Caco-2 (cell line): ENCODE data around the gene PCDHA10. TPM values are rescaled to one million over a fixed set of nuclear protein-coding genes. Genes with fewer than 3 reads are reported as not detected.
"Not testable (repeated sequence)": the region's sequence is repeated elsewhere in the genome, so short reads cannot be mapped to it uniquely, and the experiment has no call there.

Source experiments
- BruUV-seq: library from RNA; stranded (reverse); fragments of 400-500 nt; replicated peaks from 2 replicates; lab custom pipeline; 2021; lab: Mats Ljungman, UMichigan
- CTCF ChIA-PET: fragments of 300-600 bp; sonication (Branson Sonifier 250); formaldehyde crosslinking; loops from one replicate; lab custom pipeline; 2022; ENCODE audit warnings: antibody characterized with exemption; lab: Charles Lee
- POLR2A ChIA-PET: fragments of 300-600 bp; sonication (Branson Sonifier 250); formaldehyde crosslinking; loops from one replicate; lab custom pipeline; 2022; ENCODE audit warnings: antibody characterized with exemption; lab: Charles Lee
- DNase-seq, 2 experiments: peaks; one replicate each; pipeline versions ENCODE4 v3.0.0 to v3.0.0-alpha.2; 2020 to 2022
- H3K27me3 ChIP-seq: replicated peaks from 2 replicates; pipeline ENCODE4 v1.6.0; 2011; ENCODE audit warnings: low read length; ENCODE audit not compliant: control insufficient read depth, insufficient read depth
- H3K36me3 ChIP-seq: 2 replicates; pipeline ENCODE4 v1.5.1; 2011; ENCODE audit warnings: low read length; ENCODE audit not compliant: control insufficient read depth, insufficient read depth
- H3K4me1 ChIP-seq: fragments of 250-450 bp; sonication (Bioruptor Pico); 2 replicates; pipeline ENCODE4 v1.5.1; 2020; ENCODE audit warnings: mild to moderate bottlenecking
- H3K4me3 ChIP-seq: 2 replicates; pipeline ENCODE4 v1.5.1; 2011; ENCODE audit warnings: low read depth, mild to moderate bottlenecking, control low read depth, low read length
- H3K9me3 ChIP-seq: fragments of 250-450 bp; sonication (Bioruptor Pico); 2 replicates; pipeline ENCODE4 v1.5.1; 2020; ENCODE audit warnings: mild to moderate bottlenecking, moderate library complexity
- H3K27ac Mint-ChIP-seq: one replicate; pipeline ENCODE4 v1.8.0; 2022; ENCODE audit warnings: mixed read lengths; ENCODE audit not compliant: unreplicated experiment
- H3K27me3 Mint-ChIP-seq: one replicate; pipeline ENCODE4 v1.8.0; 2022; ENCODE audit warnings: mixed read lengths; ENCODE audit not compliant: insufficient read depth, unreplicated experiment
- H3K36me3 Mint-ChIP-seq: one replicate; pipeline ENCODE4 v1.8.0; 2022; ENCODE audit warnings: mild to moderate bottlenecking, mixed read lengths; ENCODE audit not compliant: insufficient read depth, unreplicated experiment
- H3K4me1 Mint-ChIP-seq: one replicate; pipeline ENCODE4 v1.8.0; 2022; ENCODE audit warnings: low read depth, mixed read lengths; ENCODE audit not compliant: unreplicated experiment
- H3K4me3 Mint-ChIP-seq: one replicate; pipeline ENCODE4 v1.8.0; 2022; ENCODE audit warnings: mild to moderate bottlenecking, moderate library complexity, mixed read lengths; ENCODE audit not compliant: unreplicated experiment
- H3K9me3 Mint-ChIP-seq: one replicate; pipeline ENCODE4 v1.8.0; 2022; ENCODE audit warnings: mixed read lengths; ENCODE audit not compliant: unreplicated experiment
- intact Hi-C: fragments of 100-400 bp; cut with micrococcal nuclease; formaldehyde crosslinking; loops from one replicate; pipeline ENCODE4 v1.10.0; 2022; ENCODE audit not compliant: unreplicated experiment
- total RNA-seq: library from RNA; stranded (reverse); gene quantifications from 2 replicates; pipeline ENCODE4 v1.2.3, GENCODE V29; 2022
- TF ChIP-seq, protein P1 (sequence below), 2 experiments: fragments of 200-600 bp in 1 of 2; IDR thresholded peaks; 1 replicate in 1 of 2; 2 replicates in 1 of 2; pipeline versions ENCODE4 v1.5.1 to v1.8.0; 2011 to 2022; ENCODE audit warnings: antibody characterized with exemption in 1 of 2, control low read depth in 1 of 2, inconsistent platforms in 1 of 2, low read depth in 1 of 2, low read length in 1 of 2, mild to moderate bottlenecking in 1 of 2, moderate library complexity in 1 of 2; ENCODE audit not compliant: insufficient read depth in 1 of 2, severe bottlenecking in 1 of 2, unreplicated experiment in 1 of 2

Gene PCDHA10
- total RNA-seq, 1 experiment from 2014 or later: 0.02 TPM

DNA sequence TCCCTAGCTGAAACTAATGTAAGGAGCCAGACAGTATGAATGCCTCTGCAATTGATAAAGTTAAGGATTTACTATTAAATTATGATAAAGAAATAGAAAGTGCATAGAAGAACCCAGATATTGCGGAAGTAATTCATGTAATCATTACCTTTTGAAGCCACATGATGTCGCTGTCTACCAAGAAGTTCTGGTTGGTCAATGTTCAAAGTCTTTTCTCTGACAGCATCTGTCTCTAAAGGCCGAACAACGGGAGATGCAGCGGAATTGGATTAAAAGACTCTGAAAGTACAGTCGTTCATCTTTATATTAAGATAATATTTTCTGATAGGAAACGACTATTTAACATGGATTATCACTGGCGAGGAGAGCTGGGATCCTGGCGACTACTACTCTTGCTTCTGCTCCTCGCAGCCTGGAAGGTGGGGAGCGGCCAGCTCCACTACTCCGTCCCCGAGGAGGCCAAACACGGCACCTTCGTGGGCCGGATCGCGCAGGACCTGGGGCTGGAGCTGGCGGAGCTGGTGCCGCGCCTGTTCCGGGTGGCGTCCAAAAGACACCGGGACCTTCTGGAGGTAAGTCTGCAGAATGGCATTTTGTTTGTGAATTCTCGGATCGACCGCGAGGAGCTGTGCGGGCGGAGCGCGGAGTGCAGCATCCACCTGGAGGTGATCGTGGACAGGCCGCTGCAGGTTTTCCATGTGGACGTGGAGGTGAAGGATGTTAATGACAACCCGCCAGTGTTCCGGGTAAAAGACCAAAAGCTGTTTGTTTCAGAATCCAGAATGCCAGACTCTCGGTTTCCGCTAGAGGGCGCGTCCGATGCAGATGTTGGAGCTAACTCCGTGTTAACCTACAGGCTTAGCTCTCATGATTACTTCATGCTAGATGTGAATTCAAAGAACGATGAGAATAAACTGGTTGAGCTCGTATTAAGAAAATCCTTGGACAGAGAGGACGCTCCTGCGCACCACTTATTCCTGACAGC, 14.4 kb upstream of the PCDHA10 start, which contains the start of gene PCDHA8:
TSS of gene PCDHA8 (plus strand) at position 210 of the 985 bp plus-strand sequence. CDS start at position 345, 135 bp downstream.
- Mint-ChIP-seq H3K36me3 (no peaks in the 10 kb centered on the region), H3K9me3 (no peaks in the 10 kb centered on the region), H3K4me1 (no peaks in the 10 kb centered on the region), H3K27ac (no peak within 1 kb of the TSS), H3K4me3 (no peak within 1 kb of the TSS), H3K27me3 (no peaks in the 10 kb centered on the region)
- no peak for DNase-seq
- TF ChIP-seq, protein P1, sequence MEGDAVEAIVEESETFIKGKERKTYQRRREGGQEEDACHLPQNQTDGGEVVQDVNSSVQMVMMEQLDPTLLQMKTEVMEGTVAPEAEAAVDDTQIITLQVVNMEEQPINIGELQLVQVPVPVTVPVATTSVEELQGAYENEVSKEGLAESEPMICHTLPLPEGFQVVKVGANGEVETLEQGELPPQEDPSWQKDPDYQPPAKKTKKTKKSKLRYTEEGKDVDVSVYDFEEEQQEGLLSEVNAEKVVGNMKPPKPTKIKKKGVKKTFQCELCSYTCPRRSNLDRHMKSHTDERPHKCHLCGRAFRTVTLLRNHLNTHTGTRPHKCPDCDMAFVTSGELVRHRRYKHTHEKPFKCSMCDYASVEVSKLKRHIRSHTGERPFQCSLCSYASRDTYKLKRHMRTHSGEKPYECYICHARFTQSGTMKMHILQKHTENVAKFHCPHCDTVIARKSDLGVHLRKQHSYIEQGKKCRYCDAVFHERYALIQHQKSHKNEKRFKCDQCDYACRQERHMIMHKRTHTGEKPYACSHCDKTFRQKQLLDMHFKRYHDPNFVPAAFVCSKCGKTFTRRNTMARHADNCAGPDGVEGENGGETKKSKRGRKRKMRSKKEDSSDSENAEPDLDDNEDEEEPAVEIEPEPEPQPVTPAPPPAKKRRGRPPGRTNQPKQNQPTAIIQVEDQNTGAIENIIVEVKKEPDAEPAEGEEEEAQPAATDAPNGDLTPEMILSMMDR (IDR thresholded peaks at IDR 0.05; ENCODE audit: insufficient read depth in 1 of 2, low read depth in 1 of 2, low read length in 1 of 2, severe bottlenecking in 1 of 2, unreplicated experiment in 1 of 2): no peak
- no peaks in the 10 kb centered on the region for H3K27me3 ChIP-seq
- no TSS peak for BruUV-seq
- H3K4me1 ChIP-seq: no peaks in the 10 kb centered on the region
- H3K4me3 ChIP-seq: no peak within 1 kb of the TSS
- intact Hi-C loops: loop anchor here (1.0 kb wide), 1 partner anchor 200 kb away; no protein-coding TSS in a partner anchor
- H3K9me3 ChIP-seq: 0 out of 2 replicates have a peak, but pooled peaks cover 3% of the 10 kb centered on the region
- POLR2A ChIA-PET: no interaction called here
- H3K36me3 ChIP-seq: no peaks in the 10 kb centered on the region
- CTCF ChIA-PET: interaction anchor here (0.6 kb wide), 1 partner anchor 587 kb away, joined by 3 read pairs; no protein-coding TSS in a partner anchor

DNA sequence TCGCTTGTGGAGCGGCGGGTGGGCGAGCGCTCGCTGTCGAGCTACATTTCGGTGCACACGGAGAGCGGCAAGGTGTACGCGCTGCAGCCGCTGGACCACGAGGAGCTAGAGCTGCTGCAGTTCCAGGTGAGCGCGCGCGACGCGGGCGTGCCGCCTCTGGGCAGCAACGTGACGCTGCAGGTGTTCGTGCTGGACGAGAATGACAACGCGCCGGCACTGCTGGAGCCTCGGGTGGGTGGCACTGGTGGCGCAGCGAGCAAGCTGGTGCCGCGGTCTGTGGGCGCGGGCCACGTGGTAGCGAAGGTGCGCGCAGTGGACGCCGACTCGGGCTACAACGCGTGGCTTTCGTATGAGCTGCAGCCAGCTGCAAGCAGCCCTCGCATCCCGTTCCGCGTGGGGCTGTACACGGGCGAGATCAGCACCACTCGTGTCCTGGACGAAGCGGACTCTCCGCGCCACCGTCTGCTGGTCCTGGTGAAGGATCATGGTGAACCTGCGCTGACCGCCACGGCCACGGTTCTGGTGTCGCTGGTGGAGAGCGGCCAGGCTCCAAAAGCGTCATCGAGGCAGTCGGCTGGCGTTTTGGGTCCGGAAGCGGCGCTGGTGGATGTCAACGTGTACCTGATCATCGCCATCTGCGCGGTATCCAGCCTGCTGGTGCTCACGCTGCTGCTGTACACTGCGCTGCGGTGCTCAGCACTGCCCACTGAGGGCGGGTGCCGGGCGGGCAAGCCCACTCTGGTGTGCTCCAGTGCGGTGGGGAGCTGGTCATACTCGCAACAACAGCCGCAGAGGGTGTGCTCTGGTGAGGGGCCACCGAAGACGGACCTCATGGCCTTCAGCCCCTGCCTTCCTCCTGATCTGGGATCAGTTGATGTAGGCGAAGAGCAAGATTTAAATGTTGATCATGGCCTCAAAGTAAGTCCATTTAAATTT, 12.6 kb upstream of the PCDHA10 start:
- H3K36me3 ChIP-seq: no peaks in the 10 kb centered on the region
- TF ChIP-seq, protein P1 (IDR thresholded peaks at IDR 0.05; ENCODE audit: insufficient read depth in 1 of 2, low read depth in 1 of 2, low read length in 1 of 2, severe bottlenecking in 1 of 2, unreplicated experiment in 1 of 2): no peak
- DNase-seq: no peak
- Mint-ChIP-seq H3K27me3 (no peaks in the 10 kb centered on the region), H3K4me3 (no peak overlapping the region), H3K9me3 (no peaks in the 10 kb centered on the region), H3K27ac (no peak overlapping the region), H3K4me1 (no peaks in the 10 kb centered on the region), H3K36me3 (no peaks in the 10 kb centered on the region)
- H3K4me3 ChIP-seq: no peak overlapping the region
- intact Hi-C loops: no loop called here
- H3K27me3 ChIP-seq: no peaks in the 10 kb centered on the region
- ChIA-PET CTCF (no interaction called here), POLR2A (no interaction called here)
- peaks cover 7% of the 10 kb centered on the region; the same call in 1 of the 2 replicates for H3K9me3 ChIP-seq
- no TSS peak for BruUV-seq
- no peaks in the 10 kb centered on the region for H3K4me1 ChIP-seq

DNA sequence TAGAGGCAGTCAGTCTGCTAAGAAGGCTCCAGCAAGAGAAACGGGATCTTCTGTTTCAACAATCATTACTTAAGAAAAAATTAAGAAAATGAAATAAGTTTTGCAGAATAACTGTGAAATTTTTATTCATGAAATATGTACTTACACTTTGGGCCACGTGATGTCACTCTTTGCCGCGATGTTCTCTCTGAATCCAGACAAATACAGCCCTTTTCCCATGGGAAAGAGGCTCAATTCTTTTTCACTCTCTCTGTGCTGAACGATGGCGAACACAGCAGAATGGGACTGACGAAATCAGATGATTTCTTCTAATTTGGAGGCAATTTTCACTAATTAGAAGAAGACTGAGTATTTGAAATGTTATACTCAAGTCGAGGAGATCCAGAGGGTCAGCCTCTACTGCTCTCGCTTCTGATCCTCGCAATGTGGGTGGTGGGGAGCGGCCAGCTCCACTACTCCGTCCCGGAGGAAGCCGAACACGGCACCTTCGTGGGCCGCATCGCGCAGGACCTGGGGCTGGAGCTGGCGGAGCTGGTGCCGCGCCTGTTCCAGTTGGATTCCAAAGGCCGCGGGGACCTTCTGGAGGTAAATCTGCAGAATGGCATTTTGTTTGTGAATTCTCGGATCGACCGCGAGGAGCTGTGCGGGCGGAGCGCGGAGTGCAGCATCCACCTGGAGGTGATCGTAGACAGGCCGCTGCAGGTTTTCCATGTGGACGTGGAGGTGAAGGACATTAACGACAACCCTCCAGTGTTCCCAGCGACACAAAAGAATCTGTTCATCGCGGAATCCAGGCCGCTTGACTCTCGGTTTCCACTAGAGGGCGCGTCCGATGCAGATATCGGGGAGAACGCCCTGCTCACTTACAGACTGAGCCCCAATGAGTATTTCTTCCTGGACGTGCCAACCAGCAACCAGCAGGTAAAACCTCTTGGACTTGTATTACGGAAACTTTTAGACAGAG, 7.3 kb upstream of the PCDHA10 start, which contains the start of gene PCDHA9:
TSS of gene PCDHA9 (plus strand) at position 244 of the 964 bp plus-strand sequence. CDS start at position 358, 114 bp downstream.
- H3K9me3 ChIP-seq, H3K9me3 Mint-ChIP-seq, H3K36me3 ChIP-seq, H3K4me1 Mint-ChIP-seq, BruUV-seq, H3K4me3 ChIP-seq, DNase-seq, H3K4me3 Mint-ChIP-seq, intact Hi-C loops, POLR2A ChIA-PET, H3K27me3 ChIP-seq, CTCF ChIA-PET, H3K27me3 Mint-ChIP-seq, H3K4me1 ChIP-seq, H3K27ac Mint-ChIP-seq, H3K36me3 Mint-ChIP-seq: not testable (repeated sequence)

DNA sequence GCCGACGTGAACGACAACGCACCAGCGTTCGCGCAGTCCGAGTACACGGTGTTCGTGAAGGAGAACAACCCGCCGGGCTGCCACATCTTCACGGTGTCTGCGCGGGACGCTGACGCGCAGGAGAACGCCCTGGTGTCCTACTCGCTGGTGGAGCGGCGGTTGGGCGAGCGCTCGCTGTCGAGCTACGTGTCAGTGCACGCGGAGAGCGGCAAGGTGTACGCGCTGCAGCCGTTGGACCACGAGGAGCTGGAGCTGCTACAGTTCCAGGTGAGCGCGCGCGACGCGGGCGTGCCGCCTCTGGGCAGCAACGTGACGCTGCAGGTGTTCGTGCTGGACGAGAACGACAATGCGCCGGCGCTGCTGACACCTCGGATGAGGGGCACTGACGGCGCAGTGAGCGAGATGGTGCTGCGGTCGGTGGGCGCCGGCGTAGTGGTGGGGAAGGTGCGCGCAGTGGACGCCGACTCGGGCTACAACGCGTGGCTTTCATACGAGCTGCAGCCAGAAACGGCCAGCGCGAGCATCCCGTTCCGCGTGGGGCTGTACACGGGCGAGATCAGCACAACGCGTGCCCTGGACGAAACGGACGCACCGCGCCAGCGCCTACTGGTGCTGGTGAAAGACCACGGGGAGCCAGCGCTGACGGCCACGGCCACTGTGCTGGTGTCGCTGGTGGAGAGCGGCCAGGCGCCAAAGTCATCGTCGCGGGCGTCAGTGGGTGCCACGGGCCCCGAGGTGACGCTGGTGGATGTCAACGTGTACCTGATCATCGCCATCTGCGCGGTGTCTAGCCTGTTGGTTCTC, 5.7 kb upstream of the PCDHA10 start:
- H3K4me3 Mint-ChIP-seq, H3K9me3 Mint-ChIP-seq, H3K27ac Mint-ChIP-seq, H3K4me1 ChIP-seq, H3K27me3 Mint-ChIP-seq, BruUV-seq, H3K36me3 ChIP-seq, H3K4me3 ChIP-seq, H3K9me3 ChIP-seq, intact Hi-C loops, H3K27me3 ChIP-seq, CTCF ChIA-PET, DNase-seq, POLR2A ChIA-PET, H3K36me3 Mint-ChIP-seq, H3K4me1 Mint-ChIP-seq: not testable (repeated sequence)
